ENCODE data around the gene ANKHD1. TPM values are rescaled to one million over a fixed set of nuclear protein-coding genes. Genes with fewer than 3 reads are reported as not detected.

Gene ANKHD1
- total and polyA plus RNA-seq, 9 of the 15 experiments (the other 6 are each of a cell fraction or from before 2014, with no cell fraction given) = 38.9 to 138 (median 78.7) TPM

GRCh38 chr5:140402258-140403074 is 833 bp downstream of the ANKHD1 start (continued):
- TF ChIP-seq FOXO4 (CRISPR knock-in tag; IDR thresholded peaks at IDR 0.05) (no peak), IRF2 (CRISPR knock-in tag; IDR thresholded peaks at IDR 0.05) (no peak), HOMEZ (CRISPR knock-in tag; IDR thresholded peaks at IDR 0.05) (no peak), PKNOX1 (IDR thresholded peaks at IDR 0.05) (no peak), ZBTB12 (CRISPR knock-in tag; IDR thresholded peaks at IDR 0.05) (no peak), SRSF7 (optimal IDR thresholded peaks at IDR 0.05; ENCODE audit: low read depth, low read length) (no peak), RB1 (IDR thresholded peaks at IDR 0.05; ENCODE audit: low read depth) (peak; percentile 65), HMGXB4 (CRISPR knock-in tag; IDR thresholded peaks at IDR 0.05) (no peak; the same call in 1 of the 2 replicates), NR0B1 (IDR thresholded peaks at IDR 0.05; ENCODE audit: partially characterized antibody) (no peak), ZNF174 (CRISPR knock-in tag; IDR thresholded peaks at IDR 0.05) (no peak), TCF15 (CRISPR knock-in tag; IDR thresholded peaks at IDR 0.05) (no peak), ZNF778 (CRISPR knock-in tag; IDR thresholded peaks at IDR 0.05) (no peak), STAT5B (CRISPR knock-in tag; IDR thresholded peaks at IDR 0.05) (no peak), CHD1 (IDR thresholded peaks at IDR 0.05; ENCODE audit: low read length) (peak; percentile 69), SMAD3 (CRISPR knock-in tag; conservative IDR thresholded peaks at IDR 0.05) (no peak), HBP1 (CRISPR knock-in tag; IDR thresholded peaks at IDR 0.05) (no peak), TBP (optimal IDR thresholded peaks at IDR 0.05; ENCODE audit: low read depth, low read length) (peak; percentile 50)
